PFSK-1 (cell line): ENCODE results near the gene RTF1.

Experiments used
- FOXP2 ChIP-seq: optimal IDR thresholded peaks from 2 replicates; pipeline ENCODE3; 2011; ENCODE audit warnings: borderline replicate concordance, control low read depth, inconsistent platforms; ENCODE audit not compliant: insufficient read depth; ENCODE audit errors: extremely low read length, extremely low read depth
- POLR2AphosphoS5 ChIP-seq: IDR thresholded peaks from 2 replicates; pipeline ENCODE4 v1.6.1; 2012; ENCODE audit warnings: low read depth, mild to moderate bottlenecking, control low read depth, low read length, moderate library complexity
- SIN3A ChIP-seq: IDR thresholded peaks from 2 replicates; pipeline ENCODE4 v1.6.1; 2012; ENCODE audit warnings: mild to moderate bottlenecking, low read length, moderate library complexity, borderline replicate concordance; ENCODE audit not compliant: insufficient read depth
- TAF1 ChIP-seq: IDR thresholded peaks from 2 replicates; pipeline ENCODE4 v1.6.1; 2012; ENCODE audit warnings: low read length, control low read depth, borderline replicate concordance; ENCODE audit not compliant: insufficient read depth
- TF ChIP-seq, protein P1 (sequence below), 2 experiments: IDR thresholded peaks; 2 replicates each; pipeline versions ENCODE4 v1.6.1 to v1.8.0; 2011 to 2012; ENCODE audit warnings: low read depth in 2 of 2, low read length in 2 of 2, control low read depth in 1 of 2, inconsistent platforms in 1 of 2, mild to moderate bottlenecking in 1 of 2, moderate library complexity in 1 of 2; ENCODE audit not compliant: insufficient read depth in 1 of 2

The RTF1 gene

GRCh38 chr15:41491889-41492288 is 75.0 kb downstream of the RTF1 start:
- TF ChIP-seq TAF1, result no peak
- TF ChIP-seq, protein P1, sequence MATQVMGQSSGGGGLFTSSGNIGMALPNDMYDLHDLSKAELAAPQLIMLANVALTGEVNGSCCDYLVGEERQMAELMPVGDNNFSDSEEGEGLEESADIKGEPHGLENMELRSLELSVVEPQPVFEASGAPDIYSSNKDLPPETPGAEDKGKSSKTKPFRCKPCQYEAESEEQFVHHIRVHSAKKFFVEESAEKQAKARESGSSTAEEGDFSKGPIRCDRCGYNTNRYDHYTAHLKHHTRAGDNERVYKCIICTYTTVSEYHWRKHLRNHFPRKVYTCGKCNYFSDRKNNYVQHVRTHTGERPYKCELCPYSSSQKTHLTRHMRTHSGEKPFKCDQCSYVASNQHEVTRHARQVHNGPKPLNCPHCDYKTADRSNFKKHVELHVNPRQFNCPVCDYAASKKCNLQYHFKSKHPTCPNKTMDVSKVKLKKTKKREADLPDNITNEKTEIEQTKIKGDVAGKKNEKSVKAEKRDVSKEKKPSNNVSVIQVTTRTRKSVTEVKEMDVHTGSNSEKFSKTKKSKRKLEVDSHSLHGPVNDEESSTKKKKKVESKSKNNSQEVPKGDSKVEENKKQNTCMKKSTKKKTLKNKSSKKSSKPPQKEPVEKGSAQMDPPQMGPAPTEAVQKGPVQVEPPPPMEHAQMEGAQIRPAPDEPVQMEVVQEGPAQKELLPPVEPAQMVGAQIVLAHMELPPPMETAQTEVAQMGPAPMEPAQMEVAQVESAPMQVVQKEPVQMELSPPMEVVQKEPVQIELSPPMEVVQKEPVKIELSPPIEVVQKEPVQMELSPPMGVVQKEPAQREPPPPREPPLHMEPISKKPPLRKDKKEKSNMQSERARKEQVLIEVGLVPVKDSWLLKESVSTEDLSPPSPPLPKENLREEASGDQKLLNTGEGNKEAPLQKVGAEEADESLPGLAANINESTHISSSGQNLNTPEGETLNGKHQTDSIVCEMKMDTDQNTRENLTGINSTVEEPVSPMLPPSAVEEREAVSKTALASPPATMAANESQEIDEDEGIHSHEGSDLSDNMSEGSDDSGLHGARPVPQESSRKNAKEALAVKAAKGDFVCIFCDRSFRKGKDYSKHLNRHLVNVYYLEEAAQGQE (IDR thresholded peaks at IDR 0.05; ENCODE audit: insufficient read depth in 1 of 2, low read depth in 2 of 2, low read length in 2 of 2), result no peak
- TF ChIP-seq SIN3A, result no peak
- no peak for TF ChIP-seq POLR2AphosphoS5
- no peak for TF ChIP-seq FOXP2

GRCh38 chr15:41492597-41493204 is 75.8 kb downstream of the RTF1 start:
- TF ChIP-seq POLR2AphosphoS5, result no peak
- TF ChIP-seq SIN3A, result no peak
- TF ChIP-seq, protein P1 (IDR thresholded peaks at IDR 0.05; ENCODE audit: insufficient read depth in 1 of 2, low read depth in 2 of 2, low read length in 2 of 2), result no peak
- no peak for TF ChIP-seq TAF1
- TF ChIP-seq FOXP2, result no peak

DNA sequence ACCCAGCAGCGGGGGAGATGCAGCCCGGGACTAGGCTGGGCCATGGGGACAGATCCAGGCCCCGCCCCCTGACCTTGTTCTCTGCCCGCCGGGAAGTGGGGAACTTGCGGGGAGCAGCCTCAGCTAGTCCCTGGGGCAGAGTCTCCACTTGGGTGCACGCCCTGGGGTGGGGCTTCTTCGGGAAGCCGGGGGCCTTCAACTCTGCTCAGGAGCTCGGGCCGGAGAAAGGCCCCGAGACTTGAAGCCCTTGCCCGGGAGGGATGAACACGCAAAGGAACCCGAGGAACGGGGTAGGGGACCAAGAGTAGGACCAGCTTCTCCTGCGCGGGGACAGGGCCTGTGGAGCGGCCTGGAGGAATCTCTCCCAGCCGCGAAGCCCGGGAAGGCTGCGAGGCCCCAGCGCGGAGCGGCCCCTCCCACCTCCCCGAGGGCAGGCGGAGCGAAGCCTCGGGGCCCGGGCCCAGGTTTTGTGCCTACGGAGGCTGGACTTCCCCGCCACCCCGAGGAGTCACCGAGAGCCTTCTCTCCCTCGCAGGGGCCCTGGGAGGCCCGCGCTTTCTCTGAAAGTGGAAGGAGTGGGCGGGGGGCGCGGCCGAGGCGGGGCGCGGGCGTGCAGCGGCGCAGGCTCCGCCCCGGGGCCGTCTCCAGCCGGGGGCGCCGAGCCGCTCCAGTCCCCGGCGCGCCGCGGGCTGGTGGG is 76.5 kb downstream of the RTF1 start, which contains the start of gene ITPKA:
Gene ITPKA, plus strand, starts transcription at position 670 of the 697 bp plus-strand sequence. CDS start 54 bp downstream, outside the sequence.
- TF ChIP-seq FOXP2, result no peak
- TF ChIP-seq POLR2AphosphoS5, result no peak
- no peak for TF ChIP-seq SIN3A
- TF ChIP-seq, protein P1 (IDR thresholded peaks at IDR 0.05; ENCODE audit: insufficient read depth in 1 of 2, low read depth in 2 of 2, low read length in 2 of 2), result no peak
- no peak for TF ChIP-seq TAF1

- TF ChIP-seq, protein P1 (IDR thresholded peaks at IDR 0.05; ENCODE audit: insufficient read depth in 1 of 2, low read depth in 2 of 2, low read length in 2 of 2), result no peak
- TF ChIP-seq FOXP2 (no peak), POLR2AphosphoS5 (no peak), TAF1 (no peak)
Observed at GRCh38 chr15:41493902-41494189, 77.0 kb downstream of the RTF1 start.
